HepG2 (cell line): ENCODE data around the gene RIF1. TPM values are rescaled to one million over a fixed set of nuclear protein-coding genes. Genes with fewer than 3 reads are reported as not detected.

Experiments used
- ATAC-seq: fragments of 200-7000 bp; cut with Tn5 transposase; 3 replicates; pipeline ENCODE4 v1.9.1; 2020; ENCODE audit warnings: mild to moderate bottlenecking, moderate library complexity
- BruUV-seq: library from RNA; stranded (reverse); fragments of 400-500 nt; replicated peaks from 2 replicates; lab custom pipeline; 2021; lab: Mats Ljungman, UMichigan
- CTCF ChIA-PET: fragments of 300-600 bp; formaldehyde crosslinking; extraction: SDS; loops from one replicate; lab custom pipeline; 2021; ENCODE audit warnings: low total read pairs, inconsistent platforms, low intra/inter-chr PET ratio; lab: Yijun Ruan, JAX
- POLR2A ChIA-PET: fragments of 350-600 bp; sonication (Branson Sonifier 250); formaldehyde crosslinking; loops from one replicate; lab custom pipeline; 2020; ENCODE audit warnings: antibody characterized with exemption, inconsistent platforms; lab: Yijun Ruan, JAX
- DNase-seq: peaks from one replicate; pipeline ENCODE4 v3.0.0-alpha.2; 2015; ENCODE audit warnings: low spot score
- FAIRE-seq: peaks from 3 replicates; lab custom pipeline; 2011; peaks lifted over from hg19 to GRCh38; lab: Jason Lieb, UNC
- H2AFZ ChIP-seq: one replicate; pipeline ENCODE4 v1.6.1; 2011; ENCODE audit warnings: low read length, inconsistent platforms
- H3K27ac ChIP-seq: fragments of 300-600 bp; 3 replicates; pipeline ENCODE4 v1.8.0; 2011; ENCODE audit warnings: mixed run types, mild to moderate bottlenecking, mixed read lengths, low read length, inconsistent platforms; ENCODE audit not compliant: insufficient read depth; ENCODE audit errors: extremely low read length
- H3K27me3 ChIP-seq, 2 experiments: fragments of 200-600 bp in 1 of 2; 2 replicates in 1 of 2; 3 replicates in 1 of 2; pipeline versions ENCODE4 v1.6.0 to v1.8.0; 2011; ENCODE audit warnings: low read length in 2 of 2, mild to moderate bottlenecking in 2 of 2, moderate library complexity in 2 of 2, inconsistent platforms in 1 of 2; ENCODE audit not compliant: insufficient read depth in 2 of 2, control insufficient read depth in 1 of 2
- H3K36me3 ChIP-seq, 2 experiments: fragments of 200-600 bp in 1 of 2; replicated peaks in 1 of 2; 2 replicates in 1 of 2; 3 replicates in 1 of 2; pipeline versions ENCODE4 v1.5.1 to v1.8.0; 2011; ENCODE audit warnings: low read length in 2 of 2, inconsistent platforms in 1 of 2; ENCODE audit not compliant: insufficient read depth in 2 of 2, control insufficient read depth in 1 of 2
- H3K4me1 ChIP-seq: 2 replicates; pipeline ENCODE4 v1.5.1; 2012; ENCODE audit warnings: low read length, inconsistent platforms; ENCODE audit not compliant: insufficient read depth
- H3K4me2 ChIP-seq: 2 replicates; pipeline ENCODE4 v1.6.0; 2011; ENCODE audit warnings: low read depth, low read length, inconsistent platforms
- H3K4me3 ChIP-seq, 3 experiments: fragments of 200-600 bp in 1 of 3; sonication (generic), shearing (Covaris generic) in 1 of 3; replicated peaks in 1 of 3; 2 replicates each; pipeline ENCODE4 v1.5.1; 2011 to 2016; ENCODE audit warnings: low read length in 3 of 3, inconsistent platforms in 2 of 3, low read depth in 2 of 3, mild to moderate bottlenecking in 2 of 3, control low read depth in 1 of 3, mixed read lengths in 1 of 3; ENCODE audit not compliant: insufficient read depth in 1 of 3
- H3K79me2 ChIP-seq: one replicate; pipeline ENCODE4 v1.6.1; 2011; ENCODE audit warnings: low read length, inconsistent platforms; ENCODE audit not compliant: insufficient read depth
- H3K9ac ChIP-seq: 2 replicates; pipeline ENCODE4 v1.6.0; 2011; ENCODE audit warnings: mild to moderate bottlenecking, low read depth, low read length, inconsistent platforms; ENCODE audit not compliant: insufficient read depth
- H3K9me3 ChIP-seq: 2 replicates; pipeline ENCODE4 v1.5.1; 2012; ENCODE audit warnings: mild to moderate bottlenecking, low read length
- H4K20me1 ChIP-seq: 2 replicates; pipeline ENCODE4 v1.6.0; 2011; ENCODE audit warnings: inconsistent platforms, mild to moderate bottlenecking, low read length, moderate library complexity; ENCODE audit not compliant: insufficient read depth
- BRCA1 ChIP-seq: sonication (generic); formaldehyde crosslinking; IDR thresholded peaks from 2 replicates; pipeline ENCODE4 v1.4.0; 2020; ENCODE audit warnings: missing genetic modification reagents
- KAT7 ChIP-seq: IDR thresholded peaks from 2 replicates; pipeline ENCODE4 v1.6.1; 2018; ENCODE audit warnings: borderline replicate concordance, missing compliant biosample characterization
- LBX2 ChIP-seq: sonication (generic); formaldehyde crosslinking; IDR thresholded peaks from 2 replicates; pipeline ENCODE4 v1.5.0; 2020; ENCODE audit warnings: missing genetic modification reagents, mild to moderate bottlenecking, borderline replicate concordance
- MYPOP ChIP-seq: sonication (generic); formaldehyde crosslinking; IDR thresholded peaks from 2 replicates; pipeline ENCODE4 v1.8.1; 2023; ENCODE audit warnings: mild to moderate bottlenecking, moderate library complexity, missing genetic modification reagents
- RBM39 ChIP-seq: fragments of 200-400 bp; formaldehyde crosslinking; IDR thresholded peaks from one replicate; pipeline ENCODE4 v1.6.1; 2018; ENCODE audit warnings: antibody characterized with exemption, mild to moderate bottlenecking, low read depth, low read length; ENCODE audit not compliant: poor library complexity, severe bottlenecking
- ZBTB25 ChIP-seq: IDR thresholded peaks from 2 replicates; pipeline ENCODE4 v1.6.1; 2018; ENCODE audit warnings: missing genetic modification reagents
- ZBTB8A ChIP-seq: sonication (generic); formaldehyde crosslinking; IDR thresholded peaks from 2 replicates; pipeline ENCODE4 v1.4.0; 2020; ENCODE audit warnings: mild to moderate bottlenecking, low read depth, missing genetic modification reagents, borderline replicate concordance
- ZNF260 ChIP-seq: sonication (generic); formaldehyde crosslinking; IDR thresholded peaks from 2 replicates; pipeline ENCODE4 v1.4.0; 2020; ENCODE audit warnings: missing genetic modification reagents, low read depth, mild to moderate bottlenecking, borderline replicate concordance
- ZNF275 ChIP-seq: sonication (generic); formaldehyde crosslinking; IDR thresholded peaks from 2 replicates; pipeline ENCODE4 v1.8.0; 2022; ENCODE audit warnings: missing genetic modification reagents, mild to moderate bottlenecking, inconsistent platforms, borderline replicate concordance
- ZNF317 ChIP-seq: sonication (generic); formaldehyde crosslinking; IDR thresholded peaks from 2 replicates; pipeline ENCODE4 v1.5.0; 2020; ENCODE audit warnings: mild to moderate bottlenecking, missing genetic modification reagents
- ZNF543 ChIP-seq: sonication (generic); formaldehyde crosslinking; IDR thresholded peaks from 2 replicates; pipeline ENCODE4 v1.4.0; 2020; ENCODE audit warnings: mild to moderate bottlenecking, missing genetic modification reagents
- WGBS: methylation state at CpG from one replicate; pipeline ENCODE4 v1.1.6; 2017; ENCODE audit warnings: low lambda C conversion rate; 5-methylcytosine and 5-hydroxymethylcytosine counted together
- in situ Hi-C: cut with HindIII; loops from 2 replicates; pipeline ENCODE4 v1.10.0; 2017; ENCODE audit warnings: low pct_unique_long_range_greater_than_20kb; ENCODE audit not compliant: extremely low pct_ligation_motif_present
- intact Hi-C: fragments of 100-400 bp; cut with micrococcal nuclease; formaldehyde crosslinking; loops from one replicate; pipeline ENCODE4 v1.10.0; 2022; ENCODE audit not compliant: unreplicated experiment
- polyA plus RNA-seq, 8 experiments: library from polyadenylated mRNA; depleted of rRNA in 3 of 8; stranded (reverse) in 7 of 8; unstranded in 1 of 8; fragments of >200 nt; fragmentation: Illumina TruSeq in 4 of 8; extraction: Trizol in 4 of 8; gene quantifications; 2 replicates each; pipeline versions ENCODE4 v1.2.1 to v1.2.3, GENCODE V29; 2011 to 2016; ENCODE audit warnings: low read depth in 4 of 8, missing spikeins in 1 of 8, mixed read lengths in 1 of 8; ENCODE audit not compliant: insufficient read depth in 1 of 8
- total RNA-seq, 5 experiments: library from RNA; depleted of rRNA; stranded (reverse); fragments of >200 nt; fragmentation: Illumina TruSeq; extraction: Trizol; gene quantifications; 2 replicates each; pipeline ENCODE4 v1.2.3, GENCODE V29; 2016; ENCODE audit warnings: low read depth in 1 of 5

The RIF1 gene
- total and polyA plus RNA-seq, 2 of the 13 experiments (the other 11 are each of a cell fraction or from before 2014, with no cell fraction given): 12.1 to 73.6 TPM

GRCh38 chr2:151522556-151522955, 112.9 kb downstream of the RIF1 start:
- Histone ChIP-seq H3K4me2 (no peak overlapping the region), H3K27me3 (no peaks in the 10 kb centered on the region), H3K4me1 (no peaks in the 10 kb centered on the region), H3K36me3 (no peaks in the 10 kb centered on the region), H2AFZ (no peak overlapping the region), H4K20me1 (no peaks in the 10 kb centered on the region), H3K9me3 (no peaks in the 10 kb centered on the region), H3K4me3 (no peak overlapping the region), H3K27ac (no peak overlapping the region), H3K79me2 (no peaks in the 10 kb centered on the region), H3K9ac (no peak overlapping the region)
- no peak for ATAC-seq
- WGBS: 76% methylated on average over 7 of the region's 7 CpGs
- in situ Hi-C loops (no loop called here), intact Hi-C loops (no loop called here)
- TF ChIP-seq ZNF275 (CRISPR knock-in tag) (no peak), ZNF260 (CRISPR knock-in tag) (no peak), BRCA1 (no peak), LBX2 (CRISPR knock-in tag) (no peak), ZBTB8A (no peak), RBM39 (no peak), ZNF543 (CRISPR knock-in tag) (no peak), ZNF317 (CRISPR knock-in tag) (no peak), MYPOP (no peak), ZBTB25 (no peak), KAT7 (CRISPR knock-in tag) (no peak)
- no peak for FAIRE-seq
- ChIA-PET POLR2A (no interaction called here), CTCF (no interaction called here)
- no TSS peak for BruUV-seq
- no peak for DNase-seq
